GM23338 (cell line): Measurements from ENCODE around the gene ACSBG1. TPM values are rescaled to one million over a fixed set of nuclear protein-coding genes. Genes with fewer than 3 reads are reported as not detected.

Experiments used
- ATAC-seq: fragments of 200-7000 bp; cut with Tn5 transposase; 3 replicates; pipeline ENCODE4 v1.9.1; 2020
- DNase-seq: peaks from one replicate; pipeline ENCODE4 v3.0.0-alpha.2; 2015; ENCODE audit warnings: low spot score
- H2AFZ ChIP-seq: fragments of 200-600 bp; sonication (generic); 2 replicates; pipeline ENCODE4 v1.8.0; 2016; ENCODE audit warnings: antibody characterized with exemption, mild to moderate bottlenecking, moderate library complexity
- H3F3A ChIP-seq: fragments of 200-600 bp; sonication (generic); replicated peaks from 2 replicates; pipeline ENCODE4 v1.8.0; 2017; ENCODE audit warnings: antibody characterized with exemption, mixed run types, low read depth
- H3K27ac ChIP-seq: fragments of 200-600 bp; sonication (generic); 2 replicates; pipeline ENCODE4 v1.6.1; 2016; ENCODE audit warnings: low read depth
- H3K27me3 ChIP-seq: fragments of 200-600 bp; sonication (generic); 2 replicates; pipeline ENCODE4 v1.8.0; 2016; ENCODE audit warnings: mild to moderate bottlenecking, mixed run types, moderate library complexity; ENCODE audit not compliant: insufficient read depth
- H3K36me3 ChIP-seq: fragments of 200-600 bp; sonication (generic); 2 replicates; pipeline ENCODE4 v1.8.0; 2016; ENCODE audit warnings: mild to moderate bottlenecking; ENCODE audit not compliant: insufficient read depth
- H3K4me1 ChIP-seq: fragments of 200-600 bp; sonication (generic); 2 replicates; pipeline ENCODE4 v1.8.0; 2016; ENCODE audit warnings: mild to moderate bottlenecking, moderate library complexity; ENCODE audit not compliant: insufficient read depth
- H3K4me2 ChIP-seq: fragments of 200-600 bp; sonication (generic); 2 replicates; pipeline ENCODE4 v1.7.1; 2017; ENCODE audit warnings: mixed run types
- H3K4me3 ChIP-seq: fragments of 200-600 bp; sonication (generic); 2 replicates; pipeline ENCODE4 v1.6.1; 2016; ENCODE audit warnings: mixed run types
- H3K79me2 ChIP-seq: fragments of 200-600 bp; sonication (generic); replicated peaks from 2 replicates; pipeline ENCODE4 v1.8.0; 2017; ENCODE audit warnings: mild to moderate bottlenecking; ENCODE audit not compliant: insufficient read depth
- H3K9me2 ChIP-seq: fragments of 200-600 bp; sonication (generic); 2 replicates; pipeline ENCODE4 v1.8.0; 2017; ENCODE audit not compliant: insufficient read depth
- H4K20me1 ChIP-seq: fragments of 200-600 bp; sonication (generic); replicated peaks from 2 replicates; pipeline ENCODE4 v1.8.0; 2017; ENCODE audit warnings: mild to moderate bottlenecking; ENCODE audit not compliant: insufficient read depth
- H3K27ac Mint-ChIP-seq: 2 replicates; pipeline ENCODE4 v1.8.0; 2020; ENCODE audit warnings: inconsistent platforms, mild to moderate bottlenecking, moderate library complexity, mixed read lengths
- H3K27me3 Mint-ChIP-seq: 3 replicates; pipeline ENCODE4 v1.8.0; 2022; ENCODE audit warnings: low read depth, mild to moderate bottlenecking, moderate library complexity, mixed read lengths, inconsistent platforms; ENCODE audit not compliant: insufficient read depth, poor library complexity
- H3K36me3 Mint-ChIP-seq: 3 replicates; pipeline ENCODE4 v1.8.0; 2021; ENCODE audit warnings: low read depth, mild to moderate bottlenecking, inconsistent platforms, moderate library complexity, mixed read lengths
- H3K4me1 Mint-ChIP-seq: 3 replicates; pipeline ENCODE4 v1.8.0; 2020; ENCODE audit warnings: mild to moderate bottlenecking, inconsistent platforms, mixed read lengths
- H3K4me3 Mint-ChIP-seq: 3 replicates; pipeline ENCODE4 v1.8.0; 2021; ENCODE audit warnings: moderate library complexity, mild to moderate bottlenecking, inconsistent platforms, mixed read lengths
- H3K9me3 Mint-ChIP-seq: 3 replicates; pipeline ENCODE4 v1.8.0; 2020; ENCODE audit warnings: moderate library complexity, mild to moderate bottlenecking, inconsistent platforms, mixed read lengths
- CREB1 ChIP-seq: fragments of 250-450 bp; sonication (Bioruptor Pico); IDR thresholded peaks from 2 replicates; pipeline ENCODE4 v1.5.0; 2020; ENCODE audit warnings: low read depth, mild to moderate bottlenecking, moderate library complexity
- CTCF ChIP-seq, 2 experiments: fragments of 200-600 bp in 1 of 2; sonication (generic) in 1 of 2; conservative IDR thresholded peaks; 2 replicates each; pipeline versions ENCODE4 v1.5.1 to v1.6.1; 2016 to 2017; ENCODE audit warnings: antibody characterized with exemption in 2 of 2, low read depth in 2 of 2, mild to moderate bottlenecking in 2 of 2, moderate library complexity in 1 of 2
- ETS1 ChIP-seq: IDR thresholded peaks from 2 replicates; pipeline ENCODE4 v1.6.1; 2016; ENCODE audit warnings: antibody characterized with exemption
- EZH2 ChIP-seq: fragments of 200-600 bp; sonication (generic); IDR thresholded peaks from one replicate; pipeline ENCODE4 v1.8.0; 2017; ENCODE audit warnings: antibody characterized with exemption, mild to moderate bottlenecking, low read depth; ENCODE audit not compliant: unreplicated experiment
- EZH2phosphoT487 ChIP-seq: fragments of 200-600 bp; sonication (generic); IDR thresholded peaks from one replicate; pipeline ENCODE4 v1.8.1; 2018; ENCODE audit warnings: antibody characterized with exemption; ENCODE audit not compliant: unreplicated experiment
- JUNB ChIP-seq: IDR thresholded peaks from one replicate; pipeline ENCODE4 v1.6.1; 2016; ENCODE audit warnings: antibody characterized with exemption; ENCODE audit not compliant: unreplicated experiment
- NANOG ChIP-seq: IDR thresholded peaks from 2 replicates; pipeline ENCODE4 v1.6.1; 2016; ENCODE audit warnings: antibody characterized with exemption, borderline replicate concordance
- POLR2AphosphoS5 ChIP-seq: IDR thresholded peaks from 2 replicates; pipeline ENCODE4 v1.6.1; 2016; ENCODE audit warnings: antibody characterized with exemption, low read depth
- STAT1 ChIP-seq: IDR thresholded peaks from one replicate; pipeline ENCODE4 v1.6.1; 2016; ENCODE audit warnings: antibody characterized with exemption; ENCODE audit not compliant: unreplicated experiment
- ZNF114 ChIP-seq: fragments of 250-450 bp; sonication (Bioruptor Pico); IDR thresholded peaks from 2 replicates; pipeline ENCODE4 v1.5.0; 2020; ENCODE audit warnings: mild to moderate bottlenecking, moderate library complexity
- ZNF331 ChIP-seq: fragments of 250-450 bp; sonication (Bioruptor Pico); IDR thresholded peaks from 2 replicates; pipeline ENCODE4 v1.5.0; 2020; ENCODE audit warnings: low read depth, mild to moderate bottlenecking, moderate library complexity
- ZNF462 ChIP-seq: fragments of 250-450 bp; sonication (Bioruptor Pico); IDR thresholded peaks from 2 replicates; pipeline ENCODE4 v1.5.0; 2020; ENCODE audit warnings: mild to moderate bottlenecking, moderate library complexity
- polyA plus RNA-seq: library from polyadenylated mRNA; unstranded; fragments of >200 nt; fragmentation: Nextera tagmentation; extraction: Ambion mirVana; gene quantifications from 2 replicates; pipeline ENCODE4 v1.2.1, GENCODE V29; 2016
- total RNA-seq: library from RNA; depleted of rRNA; stranded (reverse); fragments of >200 nt; shearing (Covaris generic); gene quantifications from 2 replicates; pipeline ENCODE4 v1.2.3, GENCODE V29; 2014
- TF ChIP-seq, protein P1 (sequence below): IDR thresholded peaks from one replicate; pipeline ENCODE4 v1.6.1; 2018; ENCODE audit warnings: antibody characterized with exemption; ENCODE audit not compliant: unreplicated experiment

Gene ACSBG1
- total and polyA plus RNA-seq, 2 experiments from 2014 or later: 1.9 to 10.0 TPM

DNA sequence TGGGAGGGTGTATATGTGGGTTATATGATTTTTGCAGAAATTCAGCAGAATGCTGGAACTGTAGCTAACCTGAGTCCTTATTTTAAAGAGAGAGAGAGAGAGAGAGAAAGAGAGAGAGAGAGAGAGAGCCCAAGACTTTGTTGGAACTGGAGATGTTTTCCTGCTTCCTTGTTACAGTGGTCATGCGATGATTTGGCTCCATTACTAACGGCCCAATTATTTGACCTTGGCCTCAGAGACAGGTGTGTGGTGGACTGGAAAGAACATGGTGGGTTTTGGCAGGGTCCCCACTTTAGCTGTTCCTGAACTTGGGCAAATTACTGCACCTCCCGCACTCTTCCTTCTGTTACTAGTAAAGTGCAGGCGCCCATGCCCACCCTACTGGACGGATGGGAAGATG is 14.8 kb upstream of the ACSBG1 start:
- Histone ChIP-seq H3K4me2 (no peak overlapping the region), H3K4me1 (peaks cover under 1% of the 10 kb centered on the region; the same call in 1 of the 2 replicates), H3K9me2 (no peaks in the 10 kb centered on the region), H3K27ac (no peak overlapping the region), H3K36me3 (no peaks in the 10 kb centered on the region), H4K20me1 (no peaks in the 10 kb centered on the region), H3K79me2 (no peaks in the 10 kb centered on the region), H3K27me3 (no peaks in the 10 kb centered on the region), H3K4me3 (no peak overlapping the region), H2AFZ (no peak overlapping the region), H3F3A (no peaks in the 10 kb centered on the region)
- TF ChIP-seq CTCF (conservative IDR thresholded peaks at IDR 0.05; ENCODE audit: low read depth in 2 of 2) (no peak), EZH2 (no peak), ZNF462 (CRISPR knock-in tag) (no peak), CREB1 (CRISPR knock-in tag) (no peak), ETS1 (no peak), NANOG (no peak), STAT1 (no peak), POLR2AphosphoS5 (no peak), JUNB (no peak), EZH2phosphoT487 (no peak), ZNF114 (CRISPR knock-in tag) (no peak), ZNF331 (no peak)
- TF ChIP-seq, protein P1, sequence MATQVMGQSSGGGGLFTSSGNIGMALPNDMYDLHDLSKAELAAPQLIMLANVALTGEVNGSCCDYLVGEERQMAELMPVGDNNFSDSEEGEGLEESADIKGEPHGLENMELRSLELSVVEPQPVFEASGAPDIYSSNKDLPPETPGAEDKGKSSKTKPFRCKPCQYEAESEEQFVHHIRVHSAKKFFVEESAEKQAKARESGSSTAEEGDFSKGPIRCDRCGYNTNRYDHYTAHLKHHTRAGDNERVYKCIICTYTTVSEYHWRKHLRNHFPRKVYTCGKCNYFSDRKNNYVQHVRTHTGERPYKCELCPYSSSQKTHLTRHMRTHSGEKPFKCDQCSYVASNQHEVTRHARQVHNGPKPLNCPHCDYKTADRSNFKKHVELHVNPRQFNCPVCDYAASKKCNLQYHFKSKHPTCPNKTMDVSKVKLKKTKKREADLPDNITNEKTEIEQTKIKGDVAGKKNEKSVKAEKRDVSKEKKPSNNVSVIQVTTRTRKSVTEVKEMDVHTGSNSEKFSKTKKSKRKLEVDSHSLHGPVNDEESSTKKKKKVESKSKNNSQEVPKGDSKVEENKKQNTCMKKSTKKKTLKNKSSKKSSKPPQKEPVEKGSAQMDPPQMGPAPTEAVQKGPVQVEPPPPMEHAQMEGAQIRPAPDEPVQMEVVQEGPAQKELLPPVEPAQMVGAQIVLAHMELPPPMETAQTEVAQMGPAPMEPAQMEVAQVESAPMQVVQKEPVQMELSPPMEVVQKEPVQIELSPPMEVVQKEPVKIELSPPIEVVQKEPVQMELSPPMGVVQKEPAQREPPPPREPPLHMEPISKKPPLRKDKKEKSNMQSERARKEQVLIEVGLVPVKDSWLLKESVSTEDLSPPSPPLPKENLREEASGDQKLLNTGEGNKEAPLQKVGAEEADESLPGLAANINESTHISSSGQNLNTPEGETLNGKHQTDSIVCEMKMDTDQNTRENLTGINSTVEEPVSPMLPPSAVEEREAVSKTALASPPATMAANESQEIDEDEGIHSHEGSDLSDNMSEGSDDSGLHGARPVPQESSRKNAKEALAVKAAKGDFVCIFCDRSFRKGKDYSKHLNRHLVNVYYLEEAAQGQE: no peak
- H3K4me3 Mint-ChIP-seq: no peak overlapping the region
- 0 out of 3 replicates have a peak, but pooled peaks cover 3% of the 10 kb centered on the region for H3K4me1 Mint-ChIP-seq
- H3K27ac Mint-ChIP-seq: no peak overlapping the region
- peaks cover 2% of the 10 kb centered on the region for H3K27me3 Mint-ChIP-seq
- no peaks in the 10 kb centered on the region for H3K36me3 Mint-ChIP-seq
- DNase-seq: no peak
- peaks cover 9% of the 10 kb centered on the region; the same call in 2 of the 3 replicates for H3K9me3 Mint-ChIP-seq
- ATAC-seq: no peak
